NCI-H1436 treated with DMSO at 0.1 percent for 48 hours (cell line): Measurements from ENCODE around the gene LHFPL4.

Experiments
- DNase-seq: peaks from one replicate; lab custom pipeline; 2025; lab: John Stamatoyannopoulos, UW

Gene LHFPL4

DNA sequence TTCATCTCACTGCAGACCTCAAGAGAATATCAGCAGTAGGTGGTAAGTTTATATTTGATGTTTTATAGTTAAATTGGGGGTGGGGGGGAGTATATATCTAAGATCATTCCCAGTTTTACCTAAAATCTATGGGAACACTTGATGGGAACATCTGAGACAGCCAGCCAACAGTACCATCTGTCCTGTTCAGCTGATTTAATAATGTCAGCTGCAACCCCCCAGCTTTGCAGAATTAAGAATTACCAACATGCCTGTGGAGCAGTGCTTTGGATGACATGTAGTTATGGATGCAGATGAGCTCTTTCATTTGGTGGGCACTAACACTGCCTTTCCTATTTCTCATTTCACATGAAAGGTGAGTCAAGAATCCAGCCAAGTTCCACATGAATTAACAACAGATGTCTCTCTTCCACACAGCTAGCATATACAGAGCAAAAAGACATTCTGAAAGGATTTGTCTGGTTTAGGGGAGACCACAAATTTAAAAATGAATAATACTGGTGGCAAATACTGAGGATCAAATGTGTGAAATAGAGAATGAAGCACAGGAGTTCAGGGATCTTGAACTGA, 80.0 kb downstream of the LHFPL4 start:
- DNase-seq = no peak

GRCh38 chr3:9469986-9470385, 83.6 kb downstream of the LHFPL4 start:
- DNase-seq = no peak

- no peak for DNase-seq
These were observed 85.2 kb downstream of the LHFPL4 start for GRCh38 chr3:9468460-9468859.

- no peak for DNase-seq
These were observed 86.2 kb downstream of the LHFPL4 start for GRCh38 chr3:9467451-9467850.

- DNase-seq = no peak
These were observed 98.0 kb downstream of the LHFPL4 start for GRCh38 chr3:9455596-9456131.

DNA sequence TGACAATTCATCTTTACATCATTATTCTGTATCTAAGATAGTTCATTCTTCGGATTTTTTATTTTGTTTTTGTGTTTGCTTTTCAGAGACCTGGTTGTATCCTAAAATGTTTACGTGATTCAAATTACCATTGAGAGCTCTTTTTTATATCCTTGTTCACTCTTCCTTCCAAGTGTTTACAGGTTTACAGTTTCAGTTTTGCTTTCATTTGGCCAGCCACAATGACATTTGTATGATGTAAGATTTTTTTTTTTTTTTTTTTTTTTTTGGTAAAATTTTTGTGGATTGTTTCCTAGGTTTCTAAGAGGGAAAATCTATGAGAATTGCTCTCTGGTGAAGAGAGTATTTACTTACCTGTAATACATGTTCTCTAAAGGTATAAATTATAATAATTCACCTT, 101.2 kb downstream of the LHFPL4 start:
- no peak for DNase-seq

DNA sequence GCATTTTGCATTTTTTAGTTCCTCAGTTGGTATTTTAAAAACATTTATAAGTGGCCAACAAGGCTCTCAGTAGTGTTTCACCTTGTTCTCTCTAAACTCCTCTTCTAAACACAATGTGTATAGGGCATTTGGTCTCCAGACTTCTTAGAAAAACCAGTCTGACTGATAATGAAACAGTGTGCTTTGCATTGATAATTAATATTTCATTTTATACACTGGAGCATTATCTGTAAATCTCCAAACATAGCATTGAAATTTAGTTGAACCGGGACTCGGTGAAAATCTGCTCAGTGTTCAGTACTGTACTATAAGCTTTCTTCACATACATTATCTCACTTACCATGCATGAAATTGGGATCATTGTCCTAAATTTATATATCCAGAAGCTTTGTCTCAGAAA, 102.6 kb downstream of the LHFPL4 start:
- no peak for DNase-seq

GRCh38 chr3:9450126-9450525, 103.5 kb downstream of the LHFPL4 start:
- no peak for DNase-seq

DNA sequence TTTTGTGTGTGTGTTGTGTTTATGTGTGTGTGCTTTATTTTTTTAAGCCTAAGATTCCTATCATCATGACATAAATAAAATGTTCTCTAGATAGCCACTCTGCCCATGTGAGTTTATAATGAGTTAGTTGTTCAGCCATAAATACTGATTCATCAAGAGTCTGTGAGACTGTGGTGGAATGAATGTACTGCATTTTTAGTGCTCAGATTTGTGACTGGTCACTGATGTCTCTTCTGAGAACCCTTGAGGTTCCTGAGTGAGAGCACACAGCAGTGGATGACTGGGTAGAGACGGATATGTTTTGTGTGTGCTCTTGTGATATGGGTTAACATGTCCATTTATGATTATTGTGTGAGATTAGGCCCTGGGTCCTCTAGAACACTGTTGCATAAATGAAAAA, 105.0 kb downstream of the LHFPL4 start:
- DNase-seq = no peak
